SK-N-SH treated with all-trans-retinoic acid at 6 μM for 48 hours (cell line): Measurements from ENCODE around the gene MTFR1L.

Source experiments
- ATAC-seq: fragments of 200-7000 bp; cut with Tn5 transposase; 3 replicates; pipeline ENCODE4 v1.9.1; 2020; ENCODE audit warnings: mild to moderate bottlenecking, moderate library complexity
- ARNTL ChIP-seq: fragments of 450-650 bp; formaldehyde crosslinking; IDR thresholded peaks from 2 replicates; pipeline ENCODE4 v1.5.0; 2020; ENCODE audit warnings: low read depth, mild to moderate bottlenecking, moderate library complexity, borderline replicate concordance
- BACH2 ChIP-seq: fragments of 250-450 bp; sonication (Bioruptor Pico); IDR thresholded peaks from 2 replicates; pipeline ENCODE4 v1.9.0; 2021; ENCODE audit warnings: mild to moderate bottlenecking, borderline replicate concordance
- CREB5 ChIP-seq: fragments of 250-450 bp; sonication (Bioruptor Pico); IDR thresholded peaks from 2 replicates; pipeline ENCODE4 v1.5.1; 2020; ENCODE audit warnings: low read depth, mild to moderate bottlenecking, moderate library complexity
- CSDC2 ChIP-seq: fragments of 250-450 bp; sonication (Bioruptor Pico); IDR thresholded peaks from 2 replicates; pipeline ENCODE4 v1.5.0; 2020; ENCODE audit warnings: mild to moderate bottlenecking, moderate library complexity
- CSRNP3 ChIP-seq: fragments of 250-450 bp; sonication (Bioruptor Pico); IDR thresholded peaks from 2 replicates; pipeline ENCODE4 v1.5.1; 2021; ENCODE audit warnings: mild to moderate bottlenecking, moderate library complexity
- ESRRG ChIP-seq: fragments of 250-450 bp; sonication (Bioruptor Pico); IDR thresholded peaks from 2 replicates; pipeline ENCODE4 v1.6.1; 2021; ENCODE audit warnings: mild to moderate bottlenecking
- GLIS3 ChIP-seq: fragments of 250-450 bp; sonication (Bioruptor Pico); IDR thresholded peaks from 2 replicates; pipeline ENCODE4 v1.5.0; 2020; ENCODE audit warnings: mild to moderate bottlenecking, moderate library complexity
- ISL1 ChIP-seq: fragments of 250-450 bp; sonication (Bioruptor Pico); IDR thresholded peaks from 2 replicates; pipeline ENCODE4 v2.1.2; 2022; ENCODE audit warnings: mild to moderate bottlenecking, moderate library complexity
- OSR1 ChIP-seq: fragments of 250-450 bp; sonication (Bioruptor Pico); IDR thresholded peaks from 2 replicates; pipeline ENCODE4 v1.8.0; 2022; ENCODE audit warnings: moderate library complexity, mild to moderate bottlenecking, inconsistent platforms
- PATZ1 ChIP-seq: fragments of 250-450 bp; sonication (Bioruptor Pico); IDR thresholded peaks from 2 replicates; pipeline ENCODE4 v1.8.0; 2020; ENCODE audit warnings: mild to moderate bottlenecking, moderate library complexity, borderline replicate concordance
- PPARA ChIP-seq: fragments of 250-450 bp; sonication (Bioruptor Pico); IDR thresholded peaks from 2 replicates; pipeline ENCODE4 v1.5.0; 2020; ENCODE audit warnings: mild to moderate bottlenecking, borderline replicate concordance
- RARB ChIP-seq: fragments of 250-450 bp; sonication (Bioruptor Pico); IDR thresholded peaks from 2 replicates; pipeline ENCODE4 v1.8.0; 2021; ENCODE audit warnings: mild to moderate bottlenecking, moderate library complexity
- SNAI2 ChIP-seq: fragments of 250-450 bp; sonication (Bioruptor Pico); IDR thresholded peaks from 2 replicates; pipeline ENCODE4 v1.5.0; 2020; ENCODE audit warnings: mild to moderate bottlenecking, moderate library complexity
- TCF4 ChIP-seq: fragments of 250-450 bp; sonication (Bioruptor Pico); IDR thresholded peaks from 2 replicates; pipeline ENCODE4 v1.8.0; 2021; ENCODE audit warnings: mild to moderate bottlenecking, moderate library complexity, borderline replicate concordance
- TOX ChIP-seq: fragments of 250-450 bp; sonication (Bioruptor Pico); IDR thresholded peaks from 2 replicates; pipeline ENCODE4 v1.8.0; 2021; ENCODE audit warnings: mild to moderate bottlenecking, moderate library complexity, borderline replicate concordance
- TSHZ2 ChIP-seq: fragments of 250-450 bp; sonication (Bioruptor Pico); IDR thresholded peaks from 2 replicates; pipeline ENCODE4 v1.5.0; 2020; ENCODE audit warnings: mild to moderate bottlenecking, moderate library complexity
- ZC3H10 ChIP-seq: fragments of 250-450 bp; sonication (Bioruptor Pico); IDR thresholded peaks from 2 replicates; pipeline ENCODE4 v1.5.1; 2021; ENCODE audit warnings: mild to moderate bottlenecking, moderate library complexity
- ZFP3 ChIP-seq: fragments of 250-450 bp; sonication (Bioruptor Pico); IDR thresholded peaks from 2 replicates; pipeline ENCODE4 v1.5.0; 2020; ENCODE audit warnings: mild to moderate bottlenecking, moderate library complexity
- ZFP30 ChIP-seq: fragments of 450-650 bp; formaldehyde crosslinking; IDR thresholded peaks from 2 replicates; pipeline ENCODE4 v1.5.0; 2022; ENCODE audit warnings: mild to moderate bottlenecking, moderate library complexity
- ZNF70 ChIP-seq: fragments of 450-650 bp; formaldehyde crosslinking; IDR thresholded peaks from 2 replicates; pipeline ENCODE4 v1.5.0; 2020; ENCODE audit warnings: mild to moderate bottlenecking, moderate library complexity
- ZNF8 ChIP-seq: fragments of 450-650 bp; formaldehyde crosslinking; IDR thresholded peaks from 2 replicates; pipeline ENCODE4 v1.5.0; 2020; ENCODE audit warnings: mild to moderate bottlenecking, moderate library complexity
- TF ChIP-seq, protein P1 (sequence below): fragments of 250-450 bp; sonication (Bioruptor Pico); IDR thresholded peaks from 2 replicates; pipeline ENCODE4 v1.8.0; 2021; ENCODE audit warnings: low read depth, mild to moderate bottlenecking, moderate library complexity, borderline replicate concordance

MTFR1L gene

DNA sequence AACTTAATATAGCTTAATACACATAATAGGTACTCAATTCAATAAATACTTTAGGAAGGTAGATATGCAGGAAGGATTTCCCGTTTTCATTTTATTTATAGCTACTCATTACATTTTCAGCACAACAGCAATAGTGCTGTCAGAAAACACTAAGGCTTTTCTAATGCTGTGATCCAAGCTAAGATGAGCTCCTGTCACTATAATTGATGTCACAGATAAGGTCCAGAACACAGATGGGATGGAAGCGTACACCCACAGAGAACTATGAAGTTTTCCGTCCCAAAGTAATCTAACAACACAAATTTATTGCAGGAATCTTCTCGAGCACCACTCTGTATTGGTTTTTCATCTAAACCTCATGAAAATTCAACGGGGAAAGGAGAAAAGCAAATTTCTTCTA lies 25.9 kb downstream of the MTFR1L start:
- no peak for ATAC-seq
- no peak for TF ChIP-seq PPARA (CRISPR knock-in tag)
- no peak for TF ChIP-seq TOX (CRISPR knock-in tag)
- TF ChIP-seq ZNF70 (CRISPR knock-in tag) = no peak
- TF ChIP-seq ZFP30 (CRISPR knock-in tag) = no peak
- TF ChIP-seq CSDC2 = no peak
- TF ChIP-seq ARNTL (CRISPR knock-in tag) = no peak
- TF ChIP-seq TCF4 (CRISPR knock-in tag) = no peak
- TF ChIP-seq CSRNP3 (CRISPR knock-in tag) = no peak
- TF ChIP-seq ZC3H10 (CRISPR knock-in tag) = no peak
- no peak for TF ChIP-seq ESRRG
- TF ChIP-seq GLIS3 = no peak
- no peak for TF ChIP-seq ZFP3 (CRISPR knock-in tag)
- TF ChIP-seq ISL1 = no peak
- no peak for TF ChIP-seq RARB
- TF ChIP-seq CREB5 = no peak
- TF ChIP-seq SNAI2 = no peak
- TF ChIP-seq, all 23 proteins: peak for 0

- TF ChIP-seq ZFP30 (CRISPR knock-in tag) = no peak
- no peak for ATAC-seq
Measured at GRCh38 chr1:25847929-25848328, 28.2 kb downstream of the MTFR1L start.

DNA sequence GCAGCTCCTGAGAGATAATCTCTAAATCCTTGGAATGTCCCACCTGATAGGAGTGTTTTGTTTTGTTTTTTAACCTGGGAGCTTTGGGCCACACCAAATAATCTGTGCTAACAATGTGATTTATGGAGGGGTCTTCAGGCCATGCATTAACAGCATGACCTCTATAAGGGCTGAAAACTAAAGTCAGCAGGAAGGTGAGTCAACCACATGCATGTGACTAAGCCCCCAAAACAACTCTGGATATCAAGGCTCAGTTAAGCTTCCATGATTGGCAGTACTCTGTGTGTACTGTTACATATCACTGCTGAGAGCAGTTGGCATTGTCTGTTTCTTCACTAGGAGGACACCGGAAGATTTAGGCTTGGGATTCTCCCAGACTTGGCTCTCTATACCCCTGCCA lies 28.8 kb downstream of the MTFR1L start:
- no peak for TF ChIP-seq SNAI2
- TF ChIP-seq CSDC2 = no peak
- no peak for TF ChIP-seq BACH2 (CRISPR knock-in tag)
- no peak for TF ChIP-seq ESRRG
- no peak for TF ChIP-seq ZC3H10 (CRISPR knock-in tag)
- TF ChIP-seq ISL1 = no peak
- no peak for TF ChIP-seq CREB5
- TF ChIP-seq TSHZ2 (CRISPR knock-in tag) = no peak
- ATAC-seq = no peak; the same call in 2 of the 3 replicates

DNA sequence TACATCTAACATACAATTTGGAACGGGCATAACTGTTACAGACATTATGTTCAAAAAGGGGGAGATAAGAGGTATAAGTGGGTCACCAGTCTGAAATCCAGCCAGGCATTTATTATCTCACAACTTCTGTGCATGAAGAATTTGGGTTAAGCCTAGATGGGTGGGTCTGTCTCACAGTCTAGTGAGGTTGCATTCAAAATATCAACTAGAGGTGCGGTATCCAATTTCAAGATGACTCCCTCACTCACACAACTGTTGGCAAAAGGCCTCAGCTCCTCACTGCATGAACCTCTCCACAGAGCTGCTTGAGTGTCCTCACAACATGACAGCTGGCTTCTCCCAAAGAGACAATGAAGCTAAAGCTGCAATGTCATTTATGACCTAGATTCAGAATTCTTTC lies 34.8 kb downstream of the MTFR1L start:
- ATAC-seq = no peak
- TF ChIP-seq CSRNP3 (CRISPR knock-in tag) = no peak
- no peak for TF ChIP-seq OSR1
- no peak for TF ChIP-seq ISL1
- TF ChIP-seq ARNTL (CRISPR knock-in tag) = no peak
- no peak for TF ChIP-seq PPARA (CRISPR knock-in tag)
- TF ChIP-seq, protein P1, sequence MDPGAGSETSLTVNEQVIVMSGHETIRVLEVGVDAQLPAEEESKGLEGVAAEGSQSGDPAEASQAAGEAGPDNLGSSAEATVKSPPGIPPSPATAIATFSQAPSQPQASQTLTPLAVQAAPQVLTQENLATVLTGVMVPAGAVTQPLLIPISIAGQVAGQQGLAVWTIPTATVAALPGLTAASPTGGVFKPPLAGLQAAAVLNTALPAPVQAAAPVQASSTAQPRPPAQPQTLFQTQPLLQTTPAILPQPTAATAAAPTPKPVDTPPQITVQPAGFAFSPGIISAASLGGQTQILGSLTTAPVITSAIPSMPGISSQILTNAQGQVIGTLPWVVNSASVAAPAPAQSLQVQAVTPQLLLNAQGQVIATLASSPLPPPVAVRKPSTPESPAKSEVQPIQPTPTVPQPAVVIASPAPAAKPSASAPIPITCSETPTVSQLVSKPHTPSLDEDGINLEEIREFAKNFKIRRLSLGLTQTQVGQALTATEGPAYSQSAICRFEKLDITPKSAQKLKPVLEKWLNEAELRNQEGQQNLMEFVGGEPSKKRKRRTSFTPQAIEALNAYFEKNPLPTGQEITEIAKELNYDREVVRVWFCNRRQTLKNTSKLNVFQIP (CRISPR knock-in tag) = no peak
- no peak for TF ChIP-seq TOX (CRISPR knock-in tag)
- no peak for TF ChIP-seq PATZ1 (CRISPR knock-in tag)
- TF ChIP-seq ESRRG = no peak
- TF ChIP-seq ZC3H10 (CRISPR knock-in tag) = no peak
- no peak for TF ChIP-seq SNAI2
- no peak for TF ChIP-seq ZNF8 (CRISPR knock-in tag)
- TF ChIP-seq ZFP3 (CRISPR knock-in tag) = no peak
- TF ChIP-seq RARB = no peak
- TF ChIP-seq CSDC2 = no peak
- TF ChIP-seq CREB5 = no peak
